Measurements from ENCODE around the gene HOXB7. TPM values are rescaled to one million over a fixed set of nuclear protein-coding genes. Genes with fewer than 3 reads are reported as not detected.

HOXB7 gene
- total RNA-seq, 2 donors from 2014 or later = 0.24 to 0.78 TPM

GRCh38 chr17:48628649-48629410 lies 18.0 kb upstream of the HOXB7 start:
- H3K27me3 ChIP-seq = peaks cover 47 to 93% of the 10 kb centered on the region in 2 donors
- H3K4me1 ChIP-seq = peaks cover 0 to 33% of the 10 kb centered on the region in 2 donors
- H3K4me3 ChIP-seq = no peak overlapping the region
- no peak for TF ChIP-seq CTCF (IDR thresholded peaks at IDR 0.05)
- H3K9me3 ChIP-seq = no peaks in the 10 kb centered on the region
- no peaks in the 10 kb centered on the region for H3K36me3 ChIP-seq
- H3K27ac ChIP-seq = no peak overlapping the region
- no peak for DNase-seq (ENCODE audit: low spot score)

GRCh38 chr17:48627623-48628521 lies 17.1 kb upstream of the HOXB7 start:
- no peak for TF ChIP-seq CTCF (IDR thresholded peaks at IDR 0.05)
- Histone ChIP-seq H3K27ac (no peak overlapping the region), H3K9me3 (no peaks in the 10 kb centered on the region), H3K36me3 (no peaks in the 10 kb centered on the region), H3K4me3 (no peak overlapping the region), H3K27me3 (peaks cover 42 to 92% of the 10 kb centered on the region in 2 donors), H3K4me1 (peaks cover 0 to 27% of the 10 kb centered on the region in 2 donors)
- DNase-seq (ENCODE audit: low spot score) = no peak

- H3K9me3 ChIP-seq = no peaks in the 10 kb centered on the region
Measured at GRCh38 chr17:48627118-48627597, 16.3 kb upstream of the HOXB7 start.

GRCh38 chr17:48626245-48627117 lies 15.7 kb upstream of the HOXB7 start, which contains the start of gene HOXB9:
Gene HOXB9, minus strand, starts transcription at chr17:48626358. Its CDS starts 89 bp downstream, at chr17:48626269.
- TF ChIP-seq CTCF (IDR thresholded peaks at IDR 0.05) = no peak
- Histone ChIP-seq H3K4me3 (peak within 1 kb of the TSS; percentile 8 to 40), H3K27ac (no peak within 1 kb of the TSS), H3K4me1 (peaks cover 0 to 27% of the 10 kb centered on the region in 2 donors), H3K9me3 (no peaks in the 10 kb centered on the region), H3K36me3 (no peaks in the 10 kb centered on the region), H3K27me3 (peaks cover 46 to 88% of the 10 kb centered on the region in 2 donors)
- no peak for DNase-seq (ENCODE audit: low spot score)

More at GRCh38 chr17:48627118-48627597, 16.3 kb upstream of the HOXB7 start:
- Histone ChIP-seq H3K4me1 (peaks cover 0 to 27% of the 10 kb centered on the region in 2 donors), H3K27ac (no peak overlapping the region), H3K27me3 (peaks cover 45 to 89% of the 10 kb centered on the region in 2 donors), H3K4me3 (no peak overlapping the region), H3K36me3 (no peaks in the 10 kb centered on the region)
- DNase-seq (ENCODE audit: low spot score) = no peak
- no peak for TF ChIP-seq CTCF (IDR thresholded peaks at IDR 0.05)
